HFFc6 (cell line): ENCODE data around the gene CCDC17. TPM values are rescaled to one million over a fixed set of nuclear protein-coding genes. Genes with fewer than 3 reads are reported as not detected.

Source experiments
- DNase-seq: peaks from one replicate; pipeline ENCODE4 v3.0.0-alpha.2; 2018
- H3K27ac Mint-ChIP-seq: 2 replicates; pipeline ENCODE4 v1.8.0; 2020; ENCODE audit warnings: mild to moderate bottlenecking, mixed read lengths
- H3K27me3 Mint-ChIP-seq: 2 replicates; pipeline ENCODE4 v1.8.0; 2021; ENCODE audit warnings: mild to moderate bottlenecking, moderate library complexity, mixed read lengths; ENCODE audit not compliant: insufficient read depth
- H3K36me3 Mint-ChIP-seq: 2 replicates; pipeline ENCODE4 v1.8.0; 2021; ENCODE audit warnings: low read depth, mixed read lengths
- H3K4me1 Mint-ChIP-seq: 2 replicates; pipeline ENCODE4 v1.8.0; 2020; ENCODE audit warnings: low read depth, mixed read lengths
- H3K4me3 Mint-ChIP-seq: 2 replicates; pipeline ENCODE4 v1.8.0; 2020; ENCODE audit warnings: mild to moderate bottlenecking, moderate library complexity, mixed read lengths
- H3K9me3 Mint-ChIP-seq: 2 replicates; pipeline ENCODE4 v1.8.0; 2020; ENCODE audit warnings: mild to moderate bottlenecking, mixed read lengths
- total RNA-seq, 6 experiments: library from RNA; stranded (reverse); fragmentation: NEBNext Ultra II Directional; extraction: Animal tissue kit (Norgen Biotek cat#: 25700); gene quantifications; 2 replicates in 1 of 6; 3 replicates in 5 of 6; pipeline ENCODE4 v1.2.3, GENCODE V29; 2021
- TF ChIP-seq, protein P1 (sequence below): fragments of 200-600 bp; sonication (generic); IDR thresholded peaks from 2 replicates; pipeline ENCODE4 v1.5.0; 2021; ENCODE audit warnings: antibody characterized with exemption, mild to moderate bottlenecking

Gene CCDC17
- total RNA-seq, 6 experiments from 2014 or later, result 0.24 to 0.79 (median 0.31) TPM

DNA sequence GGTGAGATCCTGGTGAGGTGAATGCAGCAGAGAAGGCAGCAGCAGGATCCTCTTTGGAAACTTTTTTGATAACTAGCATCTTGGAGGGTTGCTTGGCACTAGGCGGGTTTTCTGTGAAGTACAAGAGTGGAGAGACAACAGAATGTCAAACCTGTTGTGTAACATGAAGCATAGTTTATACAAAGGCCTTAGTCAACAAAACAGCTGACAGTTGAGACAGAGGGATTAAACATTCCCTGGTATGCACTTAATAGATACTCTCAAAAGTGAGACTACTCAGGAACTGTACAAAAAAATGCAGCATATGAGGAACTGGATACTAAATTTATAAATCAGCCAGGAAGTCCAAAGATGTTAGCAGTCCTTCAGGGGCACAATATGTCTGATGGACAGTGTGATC is 16.4 kb upstream of the CCDC17 start:
- Mint-ChIP-seq H3K27ac (no peak overlapping the region; the same call in 1 of the 2 replicates), H3K4me3 (no peak overlapping the region), H3K27me3 (no peaks in the 10 kb centered on the region), H3K9me3 (no peaks in the 10 kb centered on the region), H3K4me1 (peaks cover 12% of the 10 kb centered on the region), H3K36me3 (peaks cover 13% of the 10 kb centered on the region)
- TF ChIP-seq, protein P1, sequence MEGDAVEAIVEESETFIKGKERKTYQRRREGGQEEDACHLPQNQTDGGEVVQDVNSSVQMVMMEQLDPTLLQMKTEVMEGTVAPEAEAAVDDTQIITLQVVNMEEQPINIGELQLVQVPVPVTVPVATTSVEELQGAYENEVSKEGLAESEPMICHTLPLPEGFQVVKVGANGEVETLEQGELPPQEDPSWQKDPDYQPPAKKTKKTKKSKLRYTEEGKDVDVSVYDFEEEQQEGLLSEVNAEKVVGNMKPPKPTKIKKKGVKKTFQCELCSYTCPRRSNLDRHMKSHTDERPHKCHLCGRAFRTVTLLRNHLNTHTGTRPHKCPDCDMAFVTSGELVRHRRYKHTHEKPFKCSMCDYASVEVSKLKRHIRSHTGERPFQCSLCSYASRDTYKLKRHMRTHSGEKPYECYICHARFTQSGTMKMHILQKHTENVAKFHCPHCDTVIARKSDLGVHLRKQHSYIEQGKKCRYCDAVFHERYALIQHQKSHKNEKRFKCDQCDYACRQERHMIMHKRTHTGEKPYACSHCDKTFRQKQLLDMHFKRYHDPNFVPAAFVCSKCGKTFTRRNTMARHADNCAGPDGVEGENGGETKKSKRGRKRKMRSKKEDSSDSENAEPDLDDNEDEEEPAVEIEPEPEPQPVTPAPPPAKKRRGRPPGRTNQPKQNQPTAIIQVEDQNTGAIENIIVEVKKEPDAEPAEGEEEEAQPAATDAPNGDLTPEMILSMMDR, result no peak
- no peak for DNase-seq

DNA sequence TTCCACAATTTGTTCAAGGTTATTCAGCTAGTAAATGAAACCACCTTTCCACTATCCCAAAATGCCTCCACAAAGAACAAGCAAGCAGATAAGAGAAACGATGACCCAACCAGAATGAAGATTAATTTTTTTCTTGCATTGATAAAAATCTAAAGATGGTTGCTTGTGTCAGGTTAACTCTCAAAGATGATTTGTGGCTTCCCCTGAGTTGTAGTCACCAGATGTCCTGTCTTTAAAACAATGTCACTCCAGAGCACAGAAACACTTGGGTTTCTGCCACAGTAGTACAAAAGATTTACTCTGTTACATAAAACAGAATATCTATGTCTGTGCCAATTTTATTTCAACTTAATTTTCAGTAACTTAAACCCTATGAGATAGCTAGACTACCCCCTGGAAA is 11.4 kb upstream of the CCDC17 start:
- Mint-ChIP-seq H3K4me1 (peaks cover 3% of the 10 kb centered on the region), H3K27me3 (no peaks in the 10 kb centered on the region; the same call in 1 of the 2 replicates), H3K9me3 (no peaks in the 10 kb centered on the region), H3K27ac (no peak overlapping the region), H3K4me3 (no peak overlapping the region), H3K36me3 (peaks cover 27% of the 10 kb centered on the region)
- no peak for DNase-seq
- TF ChIP-seq, protein P1, result no peak

DNA sequence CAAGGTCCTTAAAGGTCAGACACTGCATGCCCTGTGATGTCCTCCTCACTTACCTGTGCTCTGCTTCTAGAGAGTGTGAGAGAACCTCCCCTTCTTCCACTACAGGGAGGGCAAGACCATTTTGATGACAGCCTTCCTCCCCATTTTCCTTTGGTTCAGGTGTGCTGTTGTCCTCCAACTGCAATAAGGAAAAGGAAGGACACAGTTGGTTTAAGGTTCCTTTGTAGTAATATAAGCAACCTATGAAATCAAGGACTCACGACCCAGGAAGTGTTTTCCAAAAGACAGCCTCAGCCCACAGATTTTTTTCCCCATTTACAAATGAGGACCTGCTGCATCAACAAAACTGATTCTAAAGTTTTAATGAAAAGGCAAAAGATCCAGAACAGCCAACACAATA is 6.6 kb upstream of the CCDC17 start:
- Mint-ChIP-seq H3K27me3 (peaks cover 2% of the 10 kb centered on the region), H3K27ac (no peak overlapping the region; the same call in 1 of the 2 replicates), H3K9me3 (no peaks in the 10 kb centered on the region), H3K36me3 (peaks cover 35% of the 10 kb centered on the region), H3K4me3 (no peak overlapping the region), H3K4me1 (no peaks in the 10 kb centered on the region)
- no peak for DNase-seq
- TF ChIP-seq, protein P1, result no peak

DNA sequence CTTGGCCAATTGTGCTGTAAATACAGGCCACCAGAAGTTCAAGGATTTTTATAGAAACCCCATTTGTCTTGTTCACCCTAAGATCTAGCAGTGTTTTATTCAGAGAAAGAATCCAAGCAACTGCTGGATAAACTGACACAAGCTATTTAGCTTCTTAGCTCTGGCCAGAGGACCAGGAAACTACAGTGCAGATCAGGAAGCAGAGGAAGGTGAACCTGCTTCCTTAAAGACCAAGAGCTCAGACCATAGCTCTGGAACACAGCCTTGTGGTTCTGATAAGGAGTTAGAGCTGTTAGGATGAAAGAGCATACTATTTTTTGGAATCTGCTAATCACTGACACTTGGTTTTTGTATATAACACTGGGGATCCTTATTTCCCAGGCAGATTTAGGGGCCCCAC is 5.2 kb upstream of the CCDC17 start:
- TF ChIP-seq, protein P1, result no peak
- Mint-ChIP-seq H3K27me3 (peaks cover 3% of the 10 kb centered on the region), H3K27ac (no peak overlapping the region), H3K4me3 (no peak overlapping the region), H3K9me3 (no peaks in the 10 kb centered on the region), H3K36me3 (peaks cover 39% of the 10 kb centered on the region), H3K4me1 (no peaks in the 10 kb centered on the region)
- DNase-seq, result no peak

DNA sequence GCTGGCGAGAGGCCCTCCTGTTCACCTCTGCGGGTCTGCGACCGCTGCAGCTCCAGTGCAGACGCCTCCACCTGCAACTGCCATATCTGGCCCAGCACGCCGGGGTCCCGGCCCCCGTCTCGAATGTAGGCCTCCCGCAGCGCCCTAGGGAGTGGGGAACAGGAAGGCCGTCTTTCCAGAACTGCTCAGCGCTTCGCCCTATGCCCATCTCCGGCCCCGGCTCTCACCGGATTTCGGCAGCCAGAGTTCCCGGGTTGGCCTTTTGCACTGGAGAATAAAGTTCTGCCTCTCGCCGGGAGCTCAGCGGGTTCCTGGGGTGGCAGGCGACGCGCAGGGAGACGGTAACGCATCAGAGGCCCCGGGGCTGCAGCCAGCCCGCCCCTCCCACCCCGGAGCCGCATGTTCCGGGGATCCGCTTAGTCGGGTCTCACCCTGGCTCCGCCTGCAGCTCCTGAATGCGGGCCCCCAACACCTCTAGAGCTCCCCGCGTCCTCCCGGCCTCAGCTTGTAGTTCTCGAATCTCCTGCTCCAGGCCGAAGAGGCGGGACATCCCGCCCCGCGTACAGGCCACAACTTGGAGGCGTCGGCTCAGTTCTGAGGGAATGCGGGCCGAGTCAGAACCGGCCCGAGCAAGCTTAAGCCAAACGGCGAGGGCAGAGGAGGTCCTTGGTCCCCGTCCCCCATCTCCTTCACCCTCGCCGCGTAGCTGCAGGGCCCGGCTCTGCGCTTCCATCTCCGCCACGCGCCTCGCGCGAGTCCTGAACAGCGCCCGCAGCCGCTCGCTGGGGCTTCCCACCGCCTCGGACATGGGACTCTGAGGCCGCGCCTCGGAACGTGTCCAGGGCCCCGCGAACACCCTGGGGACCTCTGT is 1.1 kb downstream of the CCDC17 start:
- Mint-ChIP-seq H3K9me3 (no peaks in the 10 kb centered on the region), H3K36me3 (peaks cover 18% of the 10 kb centered on the region), H3K27me3 (peaks cover 10% of the 10 kb centered on the region), H3K27ac (no peak overlapping the region), H3K4me3 (no peak overlapping the region), H3K4me1 (peaks cover 8% of the 10 kb centered on the region)
- TF ChIP-seq, protein P1, result no peak
- no peak for DNase-seq
